Measurements from ENCODE around the gene PACS1. TPM values are rescaled to one million over a fixed set of nuclear protein-coding genes. Genes with fewer than 3 reads are reported as not detected.

The PACS1 gene
- total RNA-seq, 1 experiment from 2014 or later, result 100 TPM

- no peak for TF ChIP-seq CTCF (conservative IDR thresholded peaks at IDR 0.05)
- TF ChIP-seq EZH2 (IDR thresholded peaks at IDR 0.05; ENCODE audit: low read depth), result no peak
- intact Hi-C loops (cut with micrococcal nuclease; ENCODE audit: unreplicated experiment), result no loop called here
- Histone ChIP-seq H3K27ac (no peak overlapping the region), H3K4me2 (no peak overlapping the region), H3K4me3 (no peak overlapping the region), H4K20me1 (ENCODE audit: insufficient read depth) (no peaks in the 10 kb centered on the region), H3K36me3 (ENCODE audit: low read depth) (no peaks in the 10 kb centered on the region), H3K27me3 (ENCODE audit: insufficient read depth, low read depth) (no peaks in the 10 kb centered on the region), H3K9me2 (ENCODE audit: insufficient read depth) (no peaks in the 10 kb centered on the region), H3K79me2 (ENCODE audit: low read depth) (peaks cover 71% of the 10 kb centered on the region), H3K4me1 (replicated peaks; ENCODE audit: insufficient read depth) (peaks cover 64% of the 10 kb centered on the region), H3K9me3 (ENCODE audit: insufficient read depth, low read depth) (no peaks in the 10 kb centered on the region), H2AFZ (no peak overlapping the region), H3F3A (ENCODE audit: insufficient read depth, low read depth) (peaks cover 56% of the 10 kb centered on the region)
- CTCF ChIA-PET, result interaction anchor here (1.0 kb wide), 1 partner anchor 35 kb away, joined by 3 read pairs; no protein-coding TSS in a partner anchor
- POLR2A ChIA-PET (ENCODE audit: unreplicated experiment), result no interaction called here
- DNase-seq, result no peak
- BruUV-seq (replicated peaks), result no TSS peak
These were observed 45.7 kb downstream of the PACS1 start for GRCh38 chr11:66115638-66116301.

GRCh38 chr11:66116576-66117361, 46.7 kb downstream of the PACS1 start:
- no peak overlapping the region for H2AFZ ChIP-seq
- TF ChIP-seq CTCF (conservative IDR thresholded peaks at IDR 0.05) (no peak), EZH2 (IDR thresholded peaks at IDR 0.05; ENCODE audit: low read depth) (no peak)
- H4K20me1 ChIP-seq (ENCODE audit: insufficient read depth), result no peaks in the 10 kb centered on the region
- intact Hi-C loops (cut with micrococcal nuclease; ENCODE audit: unreplicated experiment), result no loop called here
- no peaks in the 10 kb centered on the region for H3K27me3 ChIP-seq (ENCODE audit: insufficient read depth, low read depth)
- H3K9me2 ChIP-seq (ENCODE audit: insufficient read depth), result no peaks in the 10 kb centered on the region
- H3K27ac ChIP-seq, result no peak overlapping the region
- BruUV-seq (replicated peaks), result no TSS peak
- H3K4me1 ChIP-seq (replicated peaks; ENCODE audit: insufficient read depth), result peaks cover 55% of the 10 kb centered on the region
- no peak for DNase-seq
- no peak overlapping the region for H3K4me2 ChIP-seq
- H3F3A ChIP-seq (ENCODE audit: insufficient read depth, low read depth), result peaks cover 52% of the 10 kb centered on the region
- H3K36me3 ChIP-seq (ENCODE audit: low read depth), result no peaks in the 10 kb centered on the region
- ChIA-PET POLR2A (ENCODE audit: unreplicated experiment) (interaction anchor here (0.6 kb wide), 1 partner anchor 9 kb away, joined by 7 read pairs; no protein-coding TSS in a partner anchor), CTCF (interaction anchor here (0.7 to 1.0 kb wide), 2 partner anchors 9 to 36 kb away, joined by 3 to 6 read pairs; no protein-coding TSS in a partner anchor)
- H3K79me2 ChIP-seq (ENCODE audit: low read depth), result peaks cover 71% of the 10 kb centered on the region
- no peaks in the 10 kb centered on the region for H3K9me3 ChIP-seq (ENCODE audit: insufficient read depth, low read depth)
- H3K4me3 ChIP-seq, result no peak overlapping the region

- Histone ChIP-seq H3F3A (ENCODE audit: insufficient read depth, low read depth) (peaks cover 35% of the 10 kb centered on the region), H3K9me2 (ENCODE audit: insufficient read depth) (no peaks in the 10 kb centered on the region), H3K27ac (peak overlapping the region; percentile 86), H3K9me3 (ENCODE audit: insufficient read depth, low read depth) (no peaks in the 10 kb centered on the region), H3K4me1 (replicated peaks; ENCODE audit: insufficient read depth) (peaks cover 37% of the 10 kb centered on the region), H3K4me2 (peak overlapping the region; percentile 60), H4K20me1 (ENCODE audit: insufficient read depth) (no peaks in the 10 kb centered on the region), H3K4me3 (0 out of 2 replicates have a peak overlapping the region, but pooled peaks have one; percentile 15), H3K36me3 (ENCODE audit: low read depth) (no peaks in the 10 kb centered on the region), H3K27me3 (ENCODE audit: insufficient read depth, low read depth) (no peaks in the 10 kb centered on the region), H2AFZ (peak overlapping the region; percentile 44; the same call in 1 of the 2 replicates), H3K79me2 (ENCODE audit: low read depth) (peaks cover 63% of the 10 kb centered on the region)
- TF ChIP-seq EZH2 (IDR thresholded peaks at IDR 0.05; ENCODE audit: low read depth) (no peak), CTCF (conservative IDR thresholded peaks at IDR 0.05) (no peak)
- ChIA-PET CTCF (interaction anchor here (0.5 to 0.8 kb wide), 6 partner anchors 8 to 102 kb away, joined by 3 to 17 read pairs (median 6); no protein-coding TSS in a partner anchor), POLR2A (ENCODE audit: unreplicated experiment) (interaction anchor here (0.7 kb wide), 2 partner anchors 14 to 27 kb away, joined by 3 to 8 read pairs; no protein-coding TSS in a partner anchor)
- intact Hi-C loops (cut with micrococcal nuclease; ENCODE audit: unreplicated experiment), result no loop called here
- DNase-seq, result no peak
- no TSS peak for BruUV-seq (replicated peaks)
These were observed 48.8 kb downstream of the PACS1 start for GRCh38 chr11:66118847-66119246.
